Stimulated activated effector memory CD8-positive, alpha-beta T cell treated with anti-CD3 and anti-CD28 coated beads, Interleukin-12 subunit alpha, Interleukin-12 subunit beta, amount 100 ng/mL, for 72 hours (primary cell): ENCODE measurements around the gene TCF19.
"Not testable (repeated sequence)": the region's sequence is repeated elsewhere in the genome, so short reads cannot be mapped to it uniquely, and the experiment has no call there.

ENCODE experiments used
- ATAC-seq: fragments of 150-1000 bp; cut with Tn5 transposase; 2 replicates; pipeline ENCODE4 v1.10.0; 2021
- DNase-seq, 2 donors: peaks; one replicate each; pipeline ENCODE4 v3.0.0; 2021 to 2022; ENCODE audit warnings: low spot score in 2 of 2
- H3K27ac Mint-ChIP-seq: one replicate; pipeline ENCODE4 v1.8.0; 2022; ENCODE audit warnings: mild to moderate bottlenecking, mixed read lengths
- H3K36me3 Mint-ChIP-seq: one replicate; pipeline ENCODE4 v1.8.0; 2022; ENCODE audit warnings: mild to moderate bottlenecking, mixed read lengths
- H3K4me1 Mint-ChIP-seq: one replicate; pipeline ENCODE4 v1.8.0; 2022; ENCODE audit warnings: mixed read lengths
- H3K4me3 Mint-ChIP-seq: one replicate; pipeline ENCODE4 v1.8.0; 2022; ENCODE audit warnings: mild to moderate bottlenecking, mixed read lengths
- H3K9me3 Mint-ChIP-seq: one replicate; pipeline ENCODE4 v1.8.0; 2022; ENCODE audit warnings: mixed read lengths

TCF19 gene

GRCh38 chr6:31196251-31197022, 38.0 kb downstream of the TCF19 start:
- H3K36me3 Mint-ChIP-seq, result peaks cover 35% of the 10 kb centered on the region
- H3K27ac Mint-ChIP-seq, result peak overlapping the region; percentile 93
- H3K9me3 Mint-ChIP-seq, DNase-seq: not testable (repeated sequence)
- H3K4me3 Mint-ChIP-seq, result peak overlapping the region; percentile 71
- peak; percentile 1 for ATAC-seq
- peaks cover 38% of the 10 kb centered on the region for H3K4me1 Mint-ChIP-seq

GRCh38 chr6:31197559-31198305, 39.3 kb downstream of the TCF19 start:
- H3K4me1 Mint-ChIP-seq, result peaks cover 51% of the 10 kb centered on the region
- DNase-seq (peak; percentile 76 to 96), ATAC-seq (peak; percentile 87)
- peak overlapping the region; percentile 71 for H3K4me3 Mint-ChIP-seq
- H3K36me3 Mint-ChIP-seq, result peaks cover 29% of the 10 kb centered on the region
- peak overlapping the region; percentile 93 for H3K27ac Mint-ChIP-seq
- peaks cover 3% of the 10 kb centered on the region for H3K9me3 Mint-ChIP-seq

- H3K4me1 Mint-ChIP-seq, result peaks cover 63% of the 10 kb centered on the region
- H3K9me3 Mint-ChIP-seq, DNase-seq, ATAC-seq: not testable (repeated sequence)
- peak overlapping the region; percentile 71 for H3K4me3 Mint-ChIP-seq
- peak overlapping the region; percentile 49 for H3K27ac Mint-ChIP-seq
- H3K36me3 Mint-ChIP-seq, result peaks cover 35% of the 10 kb centered on the region
Measured at GRCh38 chr6:31199105-31199452, 40.7 kb downstream of the TCF19 start.

GRCh38 chr6:31202259-31203166, 44.1 kb downstream of the TCF19 start:
- DNase-seq (no peak), ATAC-seq (no peak)
- peaks cover 3% of the 10 kb centered on the region for H3K9me3 Mint-ChIP-seq
- peak overlapping the region; percentile 99 for H3K27ac Mint-ChIP-seq
- H3K36me3 Mint-ChIP-seq, result peaks cover 29% of the 10 kb centered on the region
- H3K4me3 Mint-ChIP-seq, result peak overlapping the region; percentile 77
- H3K4me1 Mint-ChIP-seq, result peaks cover 68% of the 10 kb centered on the region

GRCh38 chr6:31203345-31203979, 45.1 kb downstream of the TCF19 start:
- Mint-ChIP-seq H3K4me3 (peak overlapping the region; percentile 77), H3K9me3 (peaks cover 3% of the 10 kb centered on the region), H3K4me1 (peaks cover 62% of the 10 kb centered on the region), H3K27ac (peak overlapping the region; percentile 99), H3K36me3 (peaks cover 20% of the 10 kb centered on the region)
- ATAC-seq, result peak; percentile 92
- peak in 1 of 2 donors; percentile 78 for DNase-seq

- ATAC-seq, result no peak
- Mint-ChIP-seq H3K4me1 (peaks cover 51% of the 10 kb centered on the region), H3K9me3 (peaks cover 3% of the 10 kb centered on the region), H3K27ac (peak overlapping the region; percentile 99), H3K36me3 (peaks cover 9% of the 10 kb centered on the region), H3K4me3 (peak overlapping the region; percentile 77)
- DNase-seq, result no peak
Measured at GRCh38 chr6:31204751-31205145, 46.4 kb downstream of the TCF19 start.

GRCh38 chr6:31205638-31206037, 47.2 kb downstream of the TCF19 start:
- no peak for DNase-seq
- Mint-ChIP-seq H3K9me3 (peaks cover 3% of the 10 kb centered on the region), H3K4me3 (peak overlapping the region; percentile 52), H3K27ac (peak overlapping the region; percentile 46), H3K36me3 (peaks cover 9% of the 10 kb centered on the region), H3K4me1 (peaks cover 45% of the 10 kb centered on the region)
- no peak for ATAC-seq

GRCh38 chr6:31208506-31208905, 50.1 kb downstream of the TCF19 start:
- H3K36me3 Mint-ChIP-seq, result peaks cover 9% of the 10 kb centered on the region
- no peak overlapping the region for H3K4me3 Mint-ChIP-seq
- no peak for ATAC-seq
- H3K9me3 Mint-ChIP-seq, result no peaks in the 10 kb centered on the region
- H3K27ac Mint-ChIP-seq, result no peak overlapping the region
- peaks cover 20% of the 10 kb centered on the region for H3K4me1 Mint-ChIP-seq
- no peak for DNase-seq

- no peak for ATAC-seq
- no peaks in the 10 kb centered on the region for H3K9me3 Mint-ChIP-seq
- H3K27ac Mint-ChIP-seq, result no peak overlapping the region
Measured at GRCh38 chr6:31209137-31209536, 50.7 kb downstream of the TCF19 start.

GRCh38 chr6:31210123-31210522, 51.7 kb downstream of the TCF19 start:
- H3K4me3 Mint-ChIP-seq, result no peak overlapping the region

More at GRCh38 chr6:31209137-31209536, 50.7 kb downstream of the TCF19 start:
- Mint-ChIP-seq H3K36me3 (peaks cover 3% of the 10 kb centered on the region), H3K4me1 (peaks cover 16% of the 10 kb centered on the region), H3K4me3 (no peak overlapping the region)
- DNase-seq, result no peak

GRCh38 chr6:31210741-31211532, 52.5 kb downstream of the TCF19 start:
- Mint-ChIP-seq H3K4me3 (no peak overlapping the region), H3K27ac (no peak overlapping the region), H3K9me3 (no peaks in the 10 kb centered on the region), H3K4me1 (peaks cover 3% of the 10 kb centered on the region), H3K36me3 (no peaks in the 10 kb centered on the region)
- DNase-seq, result no peak
- no peak for ATAC-seq

More at GRCh38 chr6:31210123-31210522, 51.7 kb downstream of the TCF19 start:
- Mint-ChIP-seq H3K4me1 (peaks cover 9% of the 10 kb centered on the region), H3K36me3 (no peaks in the 10 kb centered on the region), H3K27ac (no peak overlapping the region), H3K9me3 (no peaks in the 10 kb centered on the region)
- ATAC-seq (no peak), DNase-seq (no peak)
